T-helper 2 cell treated with Interferon-gamma antibody and Interleukin-4, amounts not matched to agents 5 μg/mL and 100 μg/mL, for 36 hours (primary cell): ENCODE results near the gene NR2F6.

Experiments used
- DNase-seq: peaks from one replicate; pipeline ENCODE4 v3.0.0; 2021; ENCODE audit warnings: low spot score
- H3K27ac Mint-ChIP-seq: one replicate; pipeline ENCODE4 v1.8.0; 2021; ENCODE audit warnings: mild to moderate bottlenecking, mixed read lengths
- H3K27me3 Mint-ChIP-seq: one replicate; pipeline ENCODE4 v1.8.0; 2021; ENCODE audit warnings: low read depth, mixed read lengths
- H3K36me3 Mint-ChIP-seq: one replicate; pipeline ENCODE4 v1.8.0; 2021; ENCODE audit warnings: low read depth, mixed read lengths
- H3K4me1 Mint-ChIP-seq: one replicate; pipeline ENCODE4 v1.8.0; 2021; ENCODE audit warnings: low read depth, mixed read lengths
- H3K4me3 Mint-ChIP-seq: one replicate; pipeline ENCODE4 v1.8.0; 2022; ENCODE audit warnings: mild to moderate bottlenecking, moderate library complexity, mixed read lengths
- H3K9me3 Mint-ChIP-seq: one replicate; pipeline ENCODE4 v1.8.0; 2021; ENCODE audit warnings: mixed read lengths

NR2F6 gene

GRCh38 chr19:17237747-17238706, 7.7 kb downstream of the NR2F6 start:
- Mint-ChIP-seq H3K9me3 (no peaks in the 10 kb centered on the region), H3K4me3 (peak overlapping the region; percentile 30), H3K36me3 (no peaks in the 10 kb centered on the region), H3K27ac (no peak overlapping the region), H3K4me1 (peaks cover 6% of the 10 kb centered on the region), H3K27me3 (peaks cover 2% of the 10 kb centered on the region)
- DNase-seq, result no peak

- H3K36me3 Mint-ChIP-seq, result peaks cover 3% of the 10 kb centered on the region
- DNase-seq, result no peak
- peaks cover 6% of the 10 kb centered on the region for H3K4me1 Mint-ChIP-seq
- H3K4me3 Mint-ChIP-seq, result peak overlapping the region; percentile 24
- H3K27ac Mint-ChIP-seq, result no peak overlapping the region
- no peaks in the 10 kb centered on the region for H3K9me3 Mint-ChIP-seq
- H3K27me3 Mint-ChIP-seq, result no peaks in the 10 kb centered on the region
Observed at GRCh38 chr19:17236811-17237543, 8.7 kb downstream of the NR2F6 start.

DNA sequence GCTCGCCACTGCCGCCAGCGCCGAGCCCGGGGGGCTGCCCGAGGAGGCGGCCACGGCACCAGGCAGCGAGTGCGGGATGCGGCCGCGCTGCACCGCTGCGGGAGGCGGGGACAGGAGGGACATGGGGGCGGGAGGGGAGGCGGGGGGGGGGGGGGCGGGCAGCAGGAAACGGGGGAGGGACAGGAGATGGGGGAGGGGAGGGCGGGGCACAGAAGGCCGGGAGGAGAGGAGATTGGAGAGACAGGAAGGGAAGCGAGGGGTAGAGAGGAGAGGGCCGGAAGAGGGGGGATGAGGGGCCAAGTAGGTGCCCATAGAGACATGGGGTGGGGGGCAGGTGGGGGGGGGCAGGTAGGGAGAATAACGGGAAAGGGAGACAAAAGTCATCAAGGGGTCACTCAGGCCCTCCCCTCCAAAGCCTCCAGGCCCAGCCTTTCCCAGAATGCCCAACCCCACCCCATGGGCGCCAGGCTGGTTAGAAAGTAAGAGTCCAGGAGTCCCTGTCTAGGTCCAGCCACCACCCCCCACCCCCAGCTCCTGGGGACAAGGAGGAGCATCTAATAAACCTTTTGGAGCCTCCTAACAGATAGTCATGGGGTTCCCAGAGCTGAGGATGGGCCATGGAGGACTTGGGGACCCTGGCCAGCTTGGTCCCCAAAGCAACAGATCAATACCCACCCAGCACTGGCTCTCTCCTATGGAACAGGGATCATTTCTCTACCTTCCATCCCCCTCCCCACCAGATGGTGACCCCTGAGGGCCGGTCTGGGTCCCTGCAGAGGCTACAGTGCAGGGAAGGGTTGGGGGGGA, 9.5 kb downstream of the NR2F6 start:
- Mint-ChIP-seq H3K27ac (peak overlapping the region; percentile 41), H3K4me3 (peak overlapping the region; percentile 59), H3K36me3 (peaks cover 6% of the 10 kb centered on the region), H3K4me1 (peaks cover 6% of the 10 kb centered on the region), H3K9me3 (no peaks in the 10 kb centered on the region), H3K27me3 (no peaks in the 10 kb centered on the region)
- no peak for DNase-seq

GRCh38 chr19:17235300-17235970, 10.3 kb downstream of the NR2F6 start:
- Mint-ChIP-seq H3K4me3 (peak overlapping the region; percentile 86), H3K27ac (peak overlapping the region; percentile 73), H3K9me3 (no peaks in the 10 kb centered on the region), H3K4me1 (peaks cover 6% of the 10 kb centered on the region), H3K36me3 (peaks cover 6% of the 10 kb centered on the region), H3K27me3 (no peaks in the 10 kb centered on the region)
- peak; percentile 75 for DNase-seq

DNA sequence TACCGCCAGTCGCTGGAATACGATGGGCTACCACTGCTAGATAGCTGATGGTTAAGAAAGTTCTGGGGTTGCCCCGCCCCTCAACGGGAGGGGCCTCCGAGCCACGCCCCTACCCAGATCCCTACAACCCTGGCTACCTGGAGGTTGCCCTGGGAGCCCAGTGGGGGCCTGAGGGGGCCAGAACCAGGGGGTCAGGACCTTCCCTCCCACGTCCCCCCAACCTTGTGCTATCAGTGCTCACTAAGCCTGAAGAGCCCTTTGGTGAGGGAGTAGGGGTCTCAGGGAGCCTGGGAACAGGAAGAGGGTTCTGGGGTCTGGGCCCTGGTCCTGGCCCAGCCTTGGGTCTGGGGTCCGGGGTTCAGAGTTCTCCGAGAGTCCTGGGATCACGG, 10.8 kb downstream of the NR2F6 start:
- DNase-seq, result peak; percentile 71
- Mint-ChIP-seq H3K27ac (peak overlapping the region; percentile 73), H3K9me3 (no peaks in the 10 kb centered on the region), H3K4me3 (peak overlapping the region; percentile 86), H3K36me3 (peaks cover 6% of the 10 kb centered on the region), H3K27me3 (no peaks in the 10 kb centered on the region), H3K4me1 (peaks cover 6% of the 10 kb centered on the region)

DNA sequence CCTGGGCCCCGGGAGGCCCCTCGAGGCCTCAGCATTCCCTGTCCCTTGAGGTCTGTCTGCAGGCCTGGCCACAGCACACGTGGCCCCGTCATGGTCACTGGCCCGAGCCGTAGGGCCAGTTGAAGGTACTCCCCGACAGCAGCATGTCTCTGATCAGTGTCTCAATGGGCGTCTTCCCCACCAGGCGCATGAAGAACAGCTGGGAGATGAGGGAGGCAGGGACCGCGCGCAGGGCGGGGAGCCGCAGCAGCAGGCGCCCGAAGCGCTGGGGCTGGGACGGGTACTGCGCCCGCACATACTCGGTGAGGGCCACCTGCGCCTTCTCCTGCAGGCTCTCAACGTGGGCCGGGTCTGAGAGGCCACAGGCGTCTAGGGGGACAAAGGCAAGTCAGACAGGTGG, 13.5 kb downstream of the NR2F6 start:
- H3K9me3 Mint-ChIP-seq, result no peaks in the 10 kb centered on the region
- DNase-seq, result no peak
- no peak overlapping the region for H3K4me3 Mint-ChIP-seq
- no peaks in the 10 kb centered on the region for H3K27me3 Mint-ChIP-seq
- peaks cover 6% of the 10 kb centered on the region for H3K4me1 Mint-ChIP-seq
- peaks cover 6% of the 10 kb centered on the region for H3K36me3 Mint-ChIP-seq
- no peak overlapping the region for H3K27ac Mint-ChIP-seq

- Mint-ChIP-seq H3K27me3 (no peaks in the 10 kb centered on the region), H3K27ac (no peak overlapping the region), H3K9me3 (no peaks in the 10 kb centered on the region), H3K4me1 (peaks cover 9% of the 10 kb centered on the region), H3K36me3 (peaks cover 6% of the 10 kb centered on the region), H3K4me3 (no peak overlapping the region)
- DNase-seq, result no peak
Observed at GRCh38 chr19:17229890-17230289, 15.8 kb downstream of the NR2F6 start.

DNA sequence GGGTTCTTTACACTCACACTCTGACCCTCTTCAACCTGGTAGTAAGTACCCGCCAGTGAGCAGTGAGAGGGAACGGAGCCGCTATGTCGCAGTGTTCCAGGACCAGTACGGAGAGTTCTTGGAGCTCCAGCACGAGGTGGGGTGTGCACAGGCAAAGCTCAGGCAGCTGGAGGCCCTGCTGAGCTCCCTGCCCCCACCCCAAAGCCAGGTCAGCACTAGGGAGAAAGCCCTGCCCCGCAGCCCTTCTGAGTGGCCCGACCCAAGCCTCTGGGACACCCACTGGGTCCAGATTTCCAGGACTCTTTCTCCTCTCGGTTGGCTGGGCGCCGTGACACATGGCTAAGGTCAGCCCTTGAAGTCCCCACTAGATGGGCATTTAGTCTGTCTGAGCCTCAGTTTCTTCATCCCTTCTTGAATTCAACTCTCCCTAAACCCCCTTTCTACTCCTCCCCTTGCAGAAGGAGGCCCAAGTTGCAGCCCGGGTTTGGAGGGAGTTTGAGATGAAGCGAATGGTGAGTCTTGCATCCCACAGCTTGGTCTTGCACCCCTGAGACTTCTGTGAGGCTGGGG, 17.8 kb downstream of the NR2F6 start:
- Mint-ChIP-seq H3K36me3 (peaks cover 6% of the 10 kb centered on the region), H3K27me3 (no peaks in the 10 kb centered on the region), H3K4me3 (peak overlapping the region; percentile 97), H3K27ac (no peak overlapping the region), H3K9me3 (no peaks in the 10 kb centered on the region), H3K4me1 (peaks cover 3% of the 10 kb centered on the region)
- DNase-seq, result no peak

DNA sequence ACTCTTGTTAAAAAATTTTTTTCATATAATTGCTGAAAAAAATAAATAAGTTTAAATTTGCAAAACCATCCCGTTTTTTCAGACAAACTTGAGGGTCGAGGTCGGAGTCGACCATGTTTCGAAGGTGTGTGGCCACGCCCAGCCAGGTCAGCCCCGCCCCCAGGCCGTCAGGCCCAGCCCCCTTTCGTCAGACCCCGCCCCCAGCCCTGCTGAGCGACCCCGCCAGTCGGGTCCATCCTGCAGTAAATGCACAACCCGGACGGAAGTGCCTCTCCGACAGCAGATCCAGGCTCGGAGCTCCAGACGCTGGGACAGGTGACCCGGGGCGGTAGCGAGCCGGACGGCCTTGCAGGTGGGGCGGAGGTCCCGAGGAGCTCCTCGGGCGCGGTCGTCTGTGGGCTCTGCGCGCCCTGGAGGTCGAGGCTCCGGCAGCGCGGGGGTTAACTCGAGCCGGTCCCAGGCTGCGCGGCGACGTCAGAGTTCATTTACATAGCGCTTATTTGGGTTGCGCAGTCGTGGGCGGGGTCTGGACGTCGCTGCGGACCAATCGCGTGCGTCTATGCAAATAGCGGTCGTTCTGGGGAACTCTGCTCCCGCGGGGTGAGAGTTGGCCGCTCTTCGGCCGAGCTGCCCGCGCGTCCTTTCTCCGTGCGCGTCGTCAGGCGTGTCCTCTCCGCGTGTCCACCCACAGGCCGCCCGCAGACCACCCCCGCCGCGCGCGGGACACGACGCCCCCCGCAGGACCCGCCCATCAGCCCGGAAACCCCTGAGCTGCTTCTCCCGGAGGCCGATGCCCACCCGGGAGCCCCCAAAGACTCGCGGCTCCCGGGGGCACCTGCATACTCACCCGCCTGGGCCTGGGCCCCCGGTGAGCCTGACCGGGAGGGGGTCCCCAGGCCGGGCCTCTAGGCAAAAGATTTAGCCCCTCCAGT, 19.5 kb downstream of the NR2F6 start, which contains the start of gene OCEL1:
Gene OCEL1, plus strand, starts transcription at position 225 of the 932 bp plus-strand sequence. Its CDS starts 22 bp downstream, at position 247.
- peak within 1 kb of the TSS; percentile 97 for H3K4me3 Mint-ChIP-seq
- H3K27me3 Mint-ChIP-seq, result no peaks in the 10 kb centered on the region
- no peaks in the 10 kb centered on the region for H3K9me3 Mint-ChIP-seq
- peak; percentile 97 for DNase-seq
- no peaks in the 10 kb centered on the region for H3K36me3 Mint-ChIP-seq
- H3K4me1 Mint-ChIP-seq, result peaks cover 3% of the 10 kb centered on the region
- H3K27ac Mint-ChIP-seq, result peak within 1 kb of the TSS; percentile 100

- Mint-ChIP-seq H3K27ac (no peak overlapping the region), H3K9me3 (no peaks in the 10 kb centered on the region), H3K36me3 (no peaks in the 10 kb centered on the region), H3K4me3 (peak overlapping the region; percentile 65), H3K27me3 (no peaks in the 10 kb centered on the region), H3K4me1 (peaks cover 3% of the 10 kb centered on the region)
- no peak for DNase-seq
Observed at GRCh38 chr19:17225053-17225452, 20.7 kb downstream of the NR2F6 start.

DNA sequence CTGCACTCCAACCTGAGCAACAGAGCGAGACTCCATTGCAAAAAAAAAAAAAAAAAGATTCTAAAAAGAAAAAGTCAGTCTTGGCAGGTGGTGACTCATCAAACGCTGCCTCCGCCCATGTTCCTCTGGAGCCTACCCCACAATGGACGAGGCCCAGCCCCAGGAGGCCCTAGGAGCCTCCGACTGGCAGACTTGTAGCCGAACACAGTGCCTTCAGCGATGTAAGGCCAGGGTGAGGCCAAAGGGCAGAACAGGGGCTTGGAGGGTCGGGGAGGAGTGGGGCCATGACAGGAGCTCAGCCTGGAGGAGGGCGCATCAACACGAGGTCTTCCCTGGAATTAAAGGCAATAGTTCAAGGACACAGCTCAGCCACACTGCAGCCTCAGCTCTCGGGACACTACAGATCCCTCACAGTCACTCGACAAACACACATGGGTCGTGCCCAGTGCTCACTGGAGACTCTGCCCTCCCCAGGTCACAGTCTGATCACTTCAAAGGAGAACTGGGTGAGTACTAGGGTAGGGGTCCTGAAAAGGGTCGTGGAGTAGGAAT, 25.4 kb downstream of the NR2F6 start:
- no peak overlapping the region for H3K27ac Mint-ChIP-seq
- H3K4me1 Mint-ChIP-seq, result peaks cover 6% of the 10 kb centered on the region
- peaks cover 27% of the 10 kb centered on the region for H3K36me3 Mint-ChIP-seq
- H3K9me3 Mint-ChIP-seq, result no peaks in the 10 kb centered on the region
- H3K27me3 Mint-ChIP-seq, result no peaks in the 10 kb centered on the region
- H3K4me3 Mint-ChIP-seq, result no peak overlapping the region
- no peak for DNase-seq

DNA sequence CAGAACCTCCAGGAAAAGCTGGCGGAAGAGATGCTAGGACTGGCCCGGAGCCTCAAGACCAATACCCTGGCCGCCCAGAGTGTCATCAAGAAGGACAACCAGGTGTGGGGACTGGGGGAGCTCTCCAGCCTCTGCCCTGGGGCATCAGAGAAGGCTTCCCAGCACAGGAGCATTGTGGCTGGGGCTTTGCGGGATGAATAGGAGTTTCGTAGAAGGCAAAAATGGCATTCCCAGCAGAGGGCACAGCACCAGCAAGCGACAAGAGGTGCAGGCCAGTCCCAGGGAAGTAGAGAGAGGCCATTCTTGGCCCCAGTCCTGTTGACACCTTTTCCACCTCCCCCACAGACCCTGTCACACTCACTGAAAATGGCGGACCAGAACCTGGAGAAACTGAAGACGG, 26.4 kb downstream of the NR2F6 start:
- Mint-ChIP-seq H3K36me3 (peaks cover 30% of the 10 kb centered on the region), H3K27ac (no peak overlapping the region), H3K4me3 (no peak overlapping the region), H3K9me3 (no peaks in the 10 kb centered on the region), H3K27me3 (no peaks in the 10 kb centered on the region), H3K4me1 (peaks cover 10% of the 10 kb centered on the region)
- no peak for DNase-seq
